ENCODE measurements around the gene RAI1.

The RAI1 gene

GRCh38 chr17:17679748-17680147 is 1.5 kb upstream of the RAI1 start:
- CTCF ChIA-PET = interaction anchor here (0.6 to 3.1 kb wide), 17 partner anchors 9 to 353 kb away, joined by 3 to 22 read pairs (median 4); no protein-coding TSS in a partner anchor
- H3K9me3 ChIP-seq (ENCODE audit: control insufficient read depth, insufficient read depth, low read depth, low read length) = no peaks in the 10 kb centered on the region
- peaks cover 16% of the 10 kb centered on the region for H3K4me1 ChIP-seq (ENCODE audit: control insufficient read depth, insufficient read depth, low read length)
- no peak for TF ChIP-seq ZNF510 (tag by site-specific recombination; IDR thresholded peaks at IDR 0.05; ENCODE audit: insufficient replicate concordance)
- TF ChIP-seq ZNF362 (tag by site-specific recombination; IDR thresholded peaks at IDR 0.05) = no peak
- TF ChIP-seq TRIM28 (IDR thresholded peaks at IDR 0.05; ENCODE audit: borderline replicate concordance, low read length) = no peak
- TF ChIP-seq ZNF670 (tag by site-specific recombination; IDR thresholded peaks at IDR 0.05; ENCODE audit: low read depth) = no peak
- no peak for TF ChIP-seq ATF2 (tag by site-specific recombination; IDR thresholded peaks at IDR 0.05; ENCODE audit: low read depth)
- no peak for TF ChIP-seq ZNF692 (tag by site-specific recombination; IDR thresholded peaks at IDR 0.05)
- no peak for TF ChIP-seq ZNF404 (tag by site-specific recombination; IDR thresholded peaks at IDR 0.05)
- TF ChIP-seq ZNF223 (tag by site-specific recombination; IDR thresholded peaks at IDR 0.05) = no peak
- TF ChIP-seq SP2 (tag by site-specific recombination; IDR thresholded peaks at IDR 0.05) = no peak
- no peak for TF ChIP-seq ZNF843 (tag by site-specific recombination; IDR thresholded peaks at IDR 0.05)
- no peak overlapping the region for H3K4me3 ChIP-seq (ENCODE audit: low read depth, low read length)
- POLR2A ChIA-PET = interaction anchor here (1.3 to 1.7 kb wide), 3 partner anchors 88 to 132 kb away, joined by 3 to 6 read pairs (median 5); partner anchors contain the start of gene PEMT
- peaks cover 1 to 4% of the 10 kb centered on the region in 2 experiments; a peak in 2 of 3 replicates for H3K36me3 ChIP-seq (ENCODE audit: control insufficient read depth in 2 of 2, insufficient read depth in 1 of 2, low read length in 2 of 2)
- no peak overlapping the region for H3K27ac ChIP-seq (ENCODE audit: extremely low read depth, low read depth, low read length)

GRCh38 chr17:17680477-17681186 is 626 bp upstream of the RAI1 start:
- Histone ChIP-seq H3K9me3 (ENCODE audit: control insufficient read depth, insufficient read depth, low read depth, low read length) (no peaks in the 10 kb centered on the region), H3K27ac (ENCODE audit: extremely low read depth, low read depth, low read length) (peak overlapping the region; percentile 96; the same call in 1 of the 2 replicates), H3K4me1 (ENCODE audit: control insufficient read depth, insufficient read depth, low read length) (peaks cover 25% of the 10 kb centered on the region), H3K36me3 (ENCODE audit: control insufficient read depth in 2 of 2, insufficient read depth in 1 of 2, low read length in 2 of 2) (peaks cover 4 to 9% of the 10 kb centered on the region in 2 experiments; a peak in 2 of 3 replicates), H3K4me3 (ENCODE audit: low read depth, low read length) (no peak overlapping the region; the same call in 1 of the 2 replicates)
- POLR2A ChIA-PET = interaction anchor here (1.0 to 1.7 kb wide), 2 partner anchors 10 to 129 kb away, joined by 5 to 7 read pairs; no protein-coding TSS in a partner anchor
- CTCF ChIA-PET = interaction anchor here (0.5 to 3.1 kb wide), 37 partner anchors 10 to 481 kb away, joined by 3 to 22 read pairs (median 3); no protein-coding TSS in a partner anchor
- TF ChIP-seq ZNF449 (tag by site-specific recombination; IDR thresholded peaks at IDR 0.05) (no peak), GLIS1 (tag by site-specific recombination; IDR thresholded peaks at IDR 0.05) (0 out of 2 replicates have a peak, but pooled peaks have one; percentile 30), ZBTB8A (tag by site-specific recombination; IDR thresholded peaks at IDR 0.05) (0 out of 2 replicates have a peak, but pooled peaks have one; percentile 32), ZEB2 (tag by site-specific recombination; IDR thresholded peaks at IDR 0.05) (peak; percentile 54; the same call in 1 of the 2 replicates), ZNF121 (tag by site-specific recombination; IDR thresholded peaks at IDR 0.05) (peak; percentile 93), ZNF514 (tag by site-specific recombination; IDR thresholded peaks at IDR 0.05) (no peak), PATZ1 (tag by site-specific recombination; IDR thresholded peaks at IDR 0.05) (peak; percentile 56; the same call in 1 of the 2 replicates), ZBTB17 (tag by site-specific recombination; IDR thresholded peaks at IDR 0.05) (0 out of 2 replicates have a peak, but pooled peaks have one; percentile 16), ZNF654 (tag by site-specific recombination; IDR thresholded peaks at IDR 0.05; ENCODE audit: low read depth) (0 out of 2 replicates have a peak, but pooled peaks have one; percentile 4), ZNF76 (tag by site-specific recombination; IDR thresholded peaks at IDR 0.05; ENCODE audit: borderline replicate concordance, low read depth) (0 out of 2 replicates have a peak, but pooled peaks have one; percentile 23), ZNF629 (tag by site-specific recombination; IDR thresholded peaks at IDR 0.05) (no peak), ZNF623 (tag by site-specific recombination; IDR thresholded peaks at IDR 0.05) (peak; percentile 97), ZNF10 (tag by site-specific recombination; IDR thresholded peaks at IDR 0.05) (peak; percentile 29; the same call in 1 of the 2 replicates), ZNF580 (tag by site-specific recombination; IDR thresholded peaks at IDR 0.05) (0 out of 2 replicates have a peak, but pooled peaks have one; percentile 29), ZIC2 (tag by site-specific recombination; IDR thresholded peaks at IDR 0.05) (peak; percentile 92), ZBTB20 (tag by site-specific recombination; IDR thresholded peaks at IDR 0.05) (peak; percentile 11; the same call in 1 of the 2 replicates)

All from HEK293 (cell line).